Measurements from ENCODE around the gene ZNF385C.

DNA sequence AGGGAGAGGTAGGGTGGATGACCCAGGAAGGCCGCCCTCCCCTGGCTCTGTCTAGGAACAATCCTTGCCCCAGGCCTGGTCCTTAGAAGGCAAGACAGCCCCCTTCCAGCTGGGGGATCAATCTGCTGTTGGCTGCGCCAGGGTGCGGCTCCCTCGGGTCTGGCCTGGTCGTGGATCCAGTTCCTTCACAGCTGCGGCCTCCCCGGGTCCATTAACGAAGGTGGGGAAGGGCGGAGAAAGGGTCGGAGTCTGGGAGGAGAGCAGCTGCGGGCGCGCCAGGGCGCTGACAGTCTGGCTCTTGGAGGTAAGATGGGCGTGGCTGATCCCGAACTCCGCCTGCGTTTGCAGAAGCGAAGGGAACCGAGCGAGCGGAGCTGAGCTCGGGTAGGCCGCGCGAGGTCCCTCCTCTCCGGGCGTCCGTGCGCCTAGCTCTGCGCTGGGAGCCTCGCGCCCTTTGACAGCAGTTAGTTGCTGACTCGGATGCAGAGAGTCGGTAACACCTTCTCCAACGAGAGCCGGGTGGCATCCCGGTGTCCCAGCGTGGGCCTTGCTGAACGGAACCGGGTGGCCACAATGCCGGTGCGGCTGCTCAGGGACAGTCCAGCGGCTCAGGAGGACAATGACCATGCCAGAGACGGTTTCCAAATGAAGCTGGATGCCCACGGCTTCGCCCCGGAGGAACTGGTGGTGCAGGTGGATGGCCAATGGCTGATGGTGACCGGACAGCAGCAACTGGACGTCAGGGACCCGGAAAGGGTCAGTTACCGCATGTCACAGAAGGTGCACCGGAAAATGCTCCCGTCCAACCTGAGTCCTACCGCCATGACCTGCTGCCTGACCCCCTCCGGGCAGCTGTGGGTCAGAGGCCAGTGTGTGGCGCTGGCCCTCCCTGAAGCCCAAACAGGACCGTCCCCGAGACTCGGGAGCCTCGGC lies 24.4 kb upstream of the ZNF385C start, which contains the start of gene HSPB9:
- TF ChIP-seq, protein P1, sequence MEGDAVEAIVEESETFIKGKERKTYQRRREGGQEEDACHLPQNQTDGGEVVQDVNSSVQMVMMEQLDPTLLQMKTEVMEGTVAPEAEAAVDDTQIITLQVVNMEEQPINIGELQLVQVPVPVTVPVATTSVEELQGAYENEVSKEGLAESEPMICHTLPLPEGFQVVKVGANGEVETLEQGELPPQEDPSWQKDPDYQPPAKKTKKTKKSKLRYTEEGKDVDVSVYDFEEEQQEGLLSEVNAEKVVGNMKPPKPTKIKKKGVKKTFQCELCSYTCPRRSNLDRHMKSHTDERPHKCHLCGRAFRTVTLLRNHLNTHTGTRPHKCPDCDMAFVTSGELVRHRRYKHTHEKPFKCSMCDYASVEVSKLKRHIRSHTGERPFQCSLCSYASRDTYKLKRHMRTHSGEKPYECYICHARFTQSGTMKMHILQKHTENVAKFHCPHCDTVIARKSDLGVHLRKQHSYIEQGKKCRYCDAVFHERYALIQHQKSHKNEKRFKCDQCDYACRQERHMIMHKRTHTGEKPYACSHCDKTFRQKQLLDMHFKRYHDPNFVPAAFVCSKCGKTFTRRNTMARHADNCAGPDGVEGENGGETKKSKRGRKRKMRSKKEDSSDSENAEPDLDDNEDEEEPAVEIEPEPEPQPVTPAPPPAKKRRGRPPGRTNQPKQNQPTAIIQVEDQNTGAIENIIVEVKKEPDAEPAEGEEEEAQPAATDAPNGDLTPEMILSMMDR (conservative IDR thresholded peaks at IDR 0.05), result no peak
- TF ChIP-seq ZFX (IDR thresholded peaks at IDR 0.05), result no peak
